Neuronal stem cell (in vitro differentiated cells): Measurements from ENCODE around the gene PODN.
A peak's percentile ranks its signal among the peaks of the same experiment; 100 is the strongest.

Source experiments
- DNase-seq: peaks from one replicate; pipeline ENCODE4 v3.0.0-alpha.2; 2013; ENCODE audit warnings: low spot score
- H2AFZ ChIP-seq: one replicate; pipeline ENCODE4 v1.6.1; 2013; ENCODE audit warnings: mild to moderate bottlenecking, low read length, inconsistent platforms
- H2AK5ac ChIP-seq: 2 replicates; pipeline ENCODE4 v1.6.1; 2013; ENCODE audit warnings: low read depth, mild to moderate bottlenecking, inconsistent platforms, low read length, moderate library complexity, mixed read lengths
- H2BK120ac ChIP-seq: 2 replicates; pipeline ENCODE4 v1.6.1; 2013; ENCODE audit warnings: low read depth, mild to moderate bottlenecking, inconsistent platforms, low read length, moderate library complexity, mixed read lengths
- H2BK12ac ChIP-seq: one replicate; pipeline ENCODE4 v1.6.1; 2013; ENCODE audit warnings: low read length, inconsistent platforms
- H2BK15ac ChIP-seq: 2 replicates; pipeline ENCODE4 v1.6.1; 2013; ENCODE audit warnings: mild to moderate bottlenecking, low read length, inconsistent platforms, mixed read lengths
- H2BK5ac ChIP-seq: one replicate; pipeline ENCODE4 v1.6.1; 2013; ENCODE audit warnings: inconsistent platforms, mild to moderate bottlenecking, low read length, moderate library complexity
- H3K14ac ChIP-seq: one replicate; pipeline ENCODE4 v1.6.1; 2013; ENCODE audit warnings: low read length, inconsistent platforms
- H3K18ac ChIP-seq: 2 replicates; pipeline ENCODE4 v1.6.1; 2013; ENCODE audit warnings: low read length, inconsistent platforms
- H3K23ac ChIP-seq: 2 replicates; pipeline ENCODE4 v1.6.1; 2013; ENCODE audit warnings: low read depth, mild to moderate bottlenecking, mixed read lengths, low read length, inconsistent platforms; ENCODE audit not compliant: poor library complexity
- H3K27ac ChIP-seq: replicated peaks from 3 replicates; pipeline ENCODE4 v1.5.1; 2013; ENCODE audit warnings: low read length, inconsistent platforms
- H3K27me3 ChIP-seq, 3 experiments: 2 replicates each; pipeline ENCODE4 v1.6.1; 2013; ENCODE audit warnings: low read length in 3 of 3, mild to moderate bottlenecking in 2 of 3, inconsistent platforms in 1 of 3, low read depth in 1 of 3, mixed read lengths in 1 of 3, moderate library complexity in 1 of 3; ENCODE audit not compliant: control insufficient read depth in 3 of 3, insufficient read depth in 3 of 3
- H3K36me3 ChIP-seq, 2 donors: replicated peaks in 1 of 2; 2 replicates each; pipeline ENCODE4 v1.6.1; 2013; ENCODE audit warnings: low read length in 2 of 2; ENCODE audit not compliant: control insufficient read depth in 2 of 2, insufficient read depth in 2 of 2
- H3K4ac ChIP-seq: 2 replicates; pipeline ENCODE4 v1.6.1; 2013; ENCODE audit warnings: inconsistent platforms, mild to moderate bottlenecking, low read length, moderate library complexity
- H3K4me1 ChIP-seq, 2 donors: 1 replicate in 1 of 2; 2 replicates in 1 of 2; pipeline ENCODE4 v1.6.1; 2013; ENCODE audit warnings: low read length in 2 of 2, low read depth in 1 of 2; ENCODE audit not compliant: control insufficient read depth in 2 of 2, insufficient read depth in 1 of 2
- H3K4me2 ChIP-seq: one replicate; pipeline ENCODE4 v1.6.1; 2013; ENCODE audit warnings: mild to moderate bottlenecking, low read length, inconsistent platforms; ENCODE audit not compliant: insufficient read depth, poor library complexity, severe bottlenecking
- H3K4me3 ChIP-seq, 2 donors: 2 replicates each; pipeline ENCODE4 v1.5.1; 2013; ENCODE audit warnings: low read length in 2 of 2, mild to moderate bottlenecking in 2 of 2, inconsistent platforms in 1 of 2, moderate library complexity in 1 of 2
- H3K79me1 ChIP-seq: one replicate; pipeline ENCODE4 v1.6.1; 2013; ENCODE audit warnings: low read depth, mild to moderate bottlenecking, inconsistent platforms, low read length, moderate library complexity
- H3K9ac ChIP-seq: one replicate; pipeline ENCODE4 v1.6.1; 2013; ENCODE audit warnings: mild to moderate bottlenecking, low read depth, low read length, inconsistent platforms; ENCODE audit not compliant: poor library complexity
- H3K9me3 ChIP-seq, 2 donors: replicated peaks in 1 of 2; 2 replicates each; pipeline versions ENCODE3 to v1.6.1; 2013; ENCODE audit warnings: low read length in 2 of 2, mild to moderate bottlenecking in 2 of 2, inconsistent platforms in 1 of 2, low read depth in 1 of 2, mixed read lengths in 1 of 2, moderate library complexity in 1 of 2; ENCODE audit not compliant: control insufficient read depth in 2 of 2, insufficient read depth in 1 of 2
- H4K8ac ChIP-seq: one replicate; pipeline ENCODE4 v1.6.1; 2013; ENCODE audit warnings: low read depth, mild to moderate bottlenecking, inconsistent platforms, low read length, moderate library complexity
- H4K91ac ChIP-seq: one replicate; pipeline ENCODE4 v1.6.1; 2013; ENCODE audit warnings: low read length, low read depth, mild to moderate bottlenecking, inconsistent platforms; ENCODE audit not compliant: poor library complexity
- WGBS, 2 donors: extraction: QIAGEN DNeasy Blood & Tissue Kit; methylation state at CpG; one replicate each; pipeline ENCODE4 v1.1.7; 2013; ENCODE audit warnings: missing lambda C conversion rate in 2 of 2, mixed read lengths in 1 of 2; ENCODE audit not compliant: insufficient read length in 2 of 2, insufficient replicate concordance in 1 of 2; ENCODE audit errors: extremely low coverage in 2 of 2; 5-methylcytosine and 5-hydroxymethylcytosine counted together

PODN gene

GRCh38 chr1:53110370-53111072 lies 48.5 kb downstream of the PODN start:
- no peak overlapping the region for H2BK12ac ChIP-seq
- H3K4me1 ChIP-seq, result peaks cover 6 to 19% of the 10 kb centered on the region in 2 donors
- no peak overlapping the region for H2BK5ac ChIP-seq
- H2BK15ac ChIP-seq, result peak overlapping the region; percentile 65
- H4K8ac ChIP-seq, result no peak overlapping the region
- H3K4me3 ChIP-seq, result no peak overlapping the region
- no peak overlapping the region for H3K9ac ChIP-seq
- H3K4me2 ChIP-seq, result no peak overlapping the region
- H2AK5ac ChIP-seq, result peak overlapping the region; percentile 89
- H4K91ac ChIP-seq, result no peak overlapping the region
- H3K27me3 ChIP-seq, result peaks cover 0 to 12% (median 5%) of the 10 kb centered on the region in 3 experiments
- H3K23ac ChIP-seq, result no peak overlapping the region
- H3K14ac ChIP-seq, result peak overlapping the region; percentile 41
- peak overlapping the region; percentile 44 for H3K18ac ChIP-seq
- H3K27ac ChIP-seq, result no peak overlapping the region
- WGBS, 2 donors, result no CpG with 5 or more reads among the region's 18 CpGs
- H2AFZ ChIP-seq, result peak overlapping the region; percentile 70
- peak overlapping the region; percentile 60 for H3K4ac ChIP-seq
- peak overlapping the region; percentile 13 for H2BK120ac ChIP-seq
- no peaks in the 10 kb centered on the region for H3K79me1 ChIP-seq
- no peaks in the 10 kb centered on the region for H3K9me3 ChIP-seq
- H3K36me3 ChIP-seq, result no peaks in the 10 kb centered on the region
- no peak for DNase-seq

DNA sequence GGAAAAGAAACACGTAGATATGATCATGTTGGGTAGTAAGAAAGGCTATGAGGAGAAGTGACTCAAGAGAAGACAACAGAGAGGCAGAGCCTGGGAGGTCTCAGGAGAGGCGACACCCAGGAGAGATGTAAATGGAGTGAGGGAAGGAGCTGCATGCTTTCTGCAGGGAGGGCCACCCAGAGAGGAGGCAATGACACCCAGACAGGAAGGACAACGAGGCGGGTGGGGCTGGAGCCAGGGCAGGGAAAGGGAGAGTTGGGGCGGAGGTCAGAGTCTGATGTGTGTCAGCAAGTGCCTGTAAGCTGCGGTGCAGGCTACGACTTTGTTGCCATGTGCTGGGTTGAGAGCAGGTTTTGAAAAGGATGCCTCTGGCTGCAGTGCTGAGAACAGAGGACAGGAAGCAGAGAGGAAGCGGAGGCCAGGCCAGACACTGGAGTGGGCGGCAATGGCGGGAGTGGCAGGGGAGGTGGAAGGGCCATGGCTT lies 49.1 kb downstream of the PODN start:
- no peak overlapping the region for H3K27ac ChIP-seq

GRCh38 chr1:53111693-53112092 lies 49.7 kb downstream of the PODN start:
- no CpG with 5 or more reads among the region's 5 CpGs for WGBS, 2 donors
- Histone ChIP-seq H3K9ac (no peak overlapping the region), H2BK5ac (no peak overlapping the region), H2AK5ac (no peak overlapping the region), H3K18ac (no peak overlapping the region), H3K79me1 (peaks cover under 1% of the 10 kb centered on the region), H3K36me3 (no peaks in the 10 kb centered on the region), H3K14ac (no peak overlapping the region), H3K27me3 (peaks cover 0 to 21% (median 5%) of the 10 kb centered on the region in 3 experiments), H2BK15ac (no peak overlapping the region), H2BK120ac (no peak overlapping the region), H4K91ac (no peak overlapping the region), H3K23ac (no peak overlapping the region), H3K4me3 (no peak overlapping the region), H4K8ac (no peak overlapping the region), H3K4me2 (no peak overlapping the region), H3K4ac (no peak overlapping the region), H3K27ac (no peak overlapping the region), H3K4me1 (peaks cover 7 to 22% of the 10 kb centered on the region in 2 donors), H2AFZ (peak overlapping the region; percentile 70), H2BK12ac (no peak overlapping the region), H3K9me3 (no peaks in the 10 kb centered on the region)
- no peak for DNase-seq

More for the DNA sequence above, 49.1 kb downstream of the PODN start:
- Histone ChIP-seq H3K18ac (no peak overlapping the region), H2BK5ac (no peak overlapping the region), H3K14ac (no peak overlapping the region), H3K36me3 (no peaks in the 10 kb centered on the region), H3K4me3 (no peak overlapping the region), H2BK120ac (no peak overlapping the region), H2AK5ac (peak overlapping the region; percentile 48), H2AFZ (peak overlapping the region; percentile 70), H3K4ac (no peak overlapping the region), H3K79me1 (no peaks in the 10 kb centered on the region), H2BK15ac (peak overlapping the region; percentile 65), H3K9ac (peak overlapping the region; percentile 46), H4K8ac (no peak overlapping the region), H3K4me2 (no peak overlapping the region), H4K91ac (no peak overlapping the region), H3K9me3 (no peaks in the 10 kb centered on the region), H3K27me3 (peaks cover 0 to 15% (median 5%) of the 10 kb centered on the region in 3 experiments), H3K4me1 (peaks cover 7 to 18% of the 10 kb centered on the region in 2 donors), H2BK12ac (peak overlapping the region; percentile 69), H3K23ac (peak overlapping the region; percentile 19)
- DNase-seq, result no peak
- WGBS, 2 donors, result no CpG with 5 or more reads among the region's 10 CpGs

DNA sequence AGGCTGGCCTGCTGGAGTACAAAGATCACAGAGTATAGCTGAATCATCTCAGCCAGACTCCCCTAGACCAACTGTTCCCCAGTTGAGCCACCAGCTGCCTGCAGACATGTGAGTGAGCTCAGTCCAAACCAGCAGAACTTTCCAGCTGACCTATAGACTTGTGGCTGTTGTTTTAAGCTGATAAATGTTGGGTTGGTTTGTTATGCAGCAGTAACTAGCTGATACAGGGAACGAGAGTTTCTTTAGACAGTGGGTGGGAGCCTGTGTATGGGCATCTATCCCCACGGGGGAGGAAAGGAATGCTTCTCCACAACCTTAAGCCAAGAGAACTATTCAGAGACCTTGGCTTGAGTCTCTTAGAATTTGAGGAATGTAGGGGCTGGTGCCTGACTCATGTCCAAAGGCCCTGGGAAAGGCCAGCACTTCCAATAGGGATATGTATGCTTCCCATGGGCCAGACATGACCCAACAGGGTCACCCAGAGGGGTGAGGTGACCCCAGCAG lies 50.3 kb downstream of the PODN start:
- Histone ChIP-seq H3K79me1 (peaks cover 3% of the 10 kb centered on the region), H3K36me3 (no peaks in the 10 kb centered on the region), H4K91ac (no peak overlapping the region), H3K9ac (no peak overlapping the region), H2BK120ac (no peak overlapping the region), H3K9me3 (no peaks in the 10 kb centered on the region), H2AFZ (no peak overlapping the region), H2BK12ac (no peak overlapping the region), H2AK5ac (no peak overlapping the region), H3K18ac (no peak overlapping the region), H3K14ac (no peak overlapping the region), H3K4ac (no peak overlapping the region), H3K4me1 (peaks cover 7 to 23% of the 10 kb centered on the region in 2 donors), H4K8ac (no peak overlapping the region), H3K23ac (no peak overlapping the region), H3K27me3 (peaks cover 0 to 24% (median 9%) of the 10 kb centered on the region in 3 experiments), H2BK5ac (no peak overlapping the region), H3K27ac (no peak overlapping the region), H3K4me3 (no peak overlapping the region), H2BK15ac (no peak overlapping the region), H3K4me2 (no peak overlapping the region)
- WGBS, 2 donors, result no CpG with 5 or more reads among the region's 2 CpGs
- no peak for DNase-seq
